NAMALWA (cell line): ENCODE results near the gene JUN.
"Not testable (repeated sequence)": the region's sequence is repeated elsewhere in the genome, so short reads cannot be mapped to it uniquely, and the experiment has no call there.

ENCODE experiments used
- DNase-seq: peaks from one replicate; pipeline ENCODE4 v3.0.0-alpha.2; 2015; ENCODE audit warnings: low spot score

JUN gene

GRCh38 chr1:58808077-58808476 is 24.2 kb upstream of the JUN start:
- DNase-seq = no peak

DNA sequence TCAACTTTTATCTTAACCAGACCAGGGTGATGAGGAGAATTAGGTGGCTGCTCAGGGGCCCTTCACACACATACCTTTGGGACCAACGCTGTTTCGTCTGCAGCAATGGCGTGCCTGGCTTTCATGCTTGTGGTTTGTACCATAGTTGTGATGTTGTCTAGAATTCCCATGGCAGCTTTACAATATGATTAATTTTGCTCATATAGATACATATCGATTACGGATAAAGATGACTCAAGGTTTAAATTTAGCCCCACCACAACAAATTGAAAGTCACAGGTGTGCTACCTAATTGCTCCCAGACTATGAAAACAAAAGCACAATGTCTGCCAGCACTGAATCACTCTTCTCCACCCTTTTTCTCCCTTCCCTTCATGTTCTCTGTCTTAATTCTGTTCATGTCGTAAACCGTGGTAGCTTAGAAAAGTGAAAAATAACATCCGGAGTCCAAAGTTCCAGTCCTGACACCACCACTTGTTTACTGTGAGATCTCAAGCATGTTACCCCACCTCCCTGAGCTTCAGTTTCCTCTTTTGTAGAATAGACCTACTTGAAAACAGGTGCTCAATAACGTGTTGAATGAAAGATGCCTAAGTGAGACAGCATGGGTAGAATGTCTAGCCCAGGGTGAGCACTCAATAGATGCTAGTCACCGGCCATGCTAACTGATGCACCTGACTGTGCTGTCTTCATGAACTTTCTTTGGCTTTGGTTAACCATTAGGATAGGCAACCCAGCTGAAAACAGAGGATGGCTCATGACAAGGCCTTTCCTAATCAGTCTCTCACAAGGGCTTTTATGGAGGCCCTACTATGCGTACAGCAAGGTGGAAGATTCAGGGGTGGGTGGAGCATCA is 22.1 kb upstream of the JUN start:
- no peak for DNase-seq

DNA sequence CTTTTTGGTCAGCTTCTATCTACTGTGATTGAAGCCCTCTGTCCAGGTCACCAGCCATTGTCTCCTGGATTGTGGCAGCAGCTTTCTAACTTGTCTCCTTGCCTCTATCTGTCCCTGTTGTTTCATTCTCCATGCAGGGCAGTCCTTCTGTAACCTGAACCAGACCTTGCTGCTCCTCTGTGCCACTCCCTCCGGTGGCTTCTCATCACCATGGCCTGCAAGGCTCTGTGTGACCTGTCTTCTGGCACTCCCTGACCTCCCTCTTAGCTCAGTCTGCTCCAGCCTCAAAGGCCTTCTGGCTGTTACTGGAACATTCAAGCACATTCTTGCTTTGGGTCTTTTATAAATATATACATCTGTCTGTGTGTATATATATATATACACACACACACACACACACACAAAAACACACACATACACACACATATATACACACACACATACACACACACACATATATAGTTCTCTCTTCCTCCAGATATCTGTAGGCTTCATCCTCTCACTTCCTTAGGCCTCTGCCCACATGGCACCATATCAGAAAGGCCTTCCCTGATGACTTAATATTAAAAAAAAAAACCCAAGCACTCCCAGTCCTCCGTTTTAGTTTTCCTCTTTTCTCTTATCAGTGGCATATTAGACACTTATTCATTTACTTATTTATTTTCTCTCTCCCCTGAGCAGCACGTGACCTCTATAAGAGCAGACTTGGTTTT is 21.2 kb upstream of the JUN start:
- DNase-seq = no peak

GRCh38 chr1:58803858-58804257 is 20.0 kb upstream of the JUN start:
- DNase-seq = no peak

DNA sequence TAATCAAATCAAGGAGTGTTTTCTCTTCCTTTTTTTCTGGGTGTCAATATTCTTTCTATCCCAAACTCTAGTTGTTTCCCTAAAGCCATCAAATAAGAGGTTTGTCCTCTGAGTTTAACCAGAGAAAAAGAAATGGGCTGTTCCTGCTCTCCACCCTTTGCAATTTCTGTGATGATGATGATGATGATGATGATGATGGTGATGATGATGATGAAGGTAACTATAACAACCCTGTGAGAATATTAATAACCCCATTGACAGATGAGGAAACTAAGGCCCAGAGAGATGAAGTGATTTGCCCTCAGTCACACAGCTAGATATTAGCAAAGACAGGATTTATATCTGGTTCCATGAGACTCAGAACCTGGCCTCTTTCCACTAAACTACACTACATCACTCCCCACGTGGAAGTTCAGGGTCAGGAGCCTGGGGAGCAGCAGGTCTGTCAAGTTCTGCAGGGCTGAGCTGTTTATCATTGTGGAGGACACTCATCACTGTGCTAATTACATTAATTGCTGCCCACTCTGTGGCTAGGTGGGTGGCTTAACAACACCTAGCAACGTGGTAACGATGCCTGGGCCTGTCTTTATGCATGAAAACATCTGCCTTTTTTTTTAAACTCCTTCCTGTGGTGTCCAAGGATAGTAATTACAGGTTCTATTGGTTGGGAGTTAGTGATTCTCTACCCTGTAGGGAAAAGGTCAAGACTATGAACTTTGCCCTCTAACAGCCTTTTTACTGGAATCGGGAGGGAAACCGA is 19.0 kb upstream of the JUN start:
- DNase-seq = no peak

DNA sequence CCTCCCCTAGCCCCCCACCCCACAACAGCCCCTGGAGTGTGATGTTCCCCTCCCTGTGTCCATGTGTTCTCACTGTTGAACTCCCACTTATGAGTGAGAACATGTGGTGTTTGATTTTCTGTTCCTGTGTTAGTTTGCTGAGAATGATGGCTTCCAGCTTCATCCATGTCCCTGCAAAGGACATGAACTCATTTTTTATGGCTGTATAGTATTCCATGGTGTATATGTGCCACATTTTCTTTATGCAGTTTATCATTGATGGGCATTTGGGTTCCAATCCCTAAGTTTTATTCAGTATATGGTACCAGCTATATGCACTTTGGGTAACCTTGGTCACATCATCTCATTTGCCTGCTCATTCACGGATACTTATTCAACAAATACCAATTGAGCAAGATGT is 17.4 kb upstream of the JUN start:
- DNase-seq = not testable (repeated sequence)

DNA sequence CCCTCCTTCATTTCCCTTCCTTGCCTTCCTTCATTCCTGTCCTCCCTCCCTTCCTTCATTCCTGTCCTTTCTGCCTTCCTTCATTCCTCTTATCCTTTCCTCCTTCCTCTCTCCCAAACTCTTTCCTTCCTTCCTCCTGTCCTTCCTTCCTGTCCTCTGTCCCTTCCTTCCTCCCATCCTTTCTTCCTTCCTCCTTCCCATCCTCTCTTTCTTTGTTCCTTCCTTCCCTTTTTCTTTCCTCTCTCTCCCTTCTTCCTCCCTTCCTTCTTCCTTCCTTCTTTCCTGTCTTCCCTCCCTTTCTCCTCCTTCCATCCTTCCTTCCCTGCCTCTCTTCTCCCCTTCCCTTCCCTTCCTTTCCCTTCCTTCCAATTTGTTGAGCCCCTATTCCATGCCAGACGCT is 15.8 kb upstream of the JUN start:
- no peak for DNase-seq

DNA sequence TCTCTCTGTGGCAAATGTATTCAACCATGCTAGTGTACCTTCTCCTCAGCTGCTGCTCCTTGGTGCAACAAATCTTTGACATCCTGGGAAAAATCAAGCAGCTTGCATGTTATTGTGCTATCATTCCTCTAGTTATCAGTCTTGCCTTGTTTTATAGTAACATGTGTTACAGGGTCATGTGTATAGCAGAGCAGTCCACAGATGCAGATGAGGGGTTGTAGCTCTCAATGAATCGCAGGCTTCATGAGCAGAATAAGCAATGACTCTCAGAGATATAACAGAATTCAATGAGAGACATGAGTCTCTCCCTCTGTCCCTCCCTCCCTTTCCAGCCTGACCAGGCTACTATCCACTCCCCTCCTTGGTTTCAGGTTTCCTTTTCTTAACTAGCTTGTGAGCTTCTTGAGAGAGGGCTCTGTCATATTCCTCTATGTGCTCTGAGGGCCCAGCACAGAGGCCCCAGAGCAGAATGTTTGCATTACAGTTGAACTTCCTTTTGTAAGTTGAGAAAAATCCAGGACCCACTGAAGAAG is 15.1 kb upstream of the JUN start:
- DNase-seq = no peak

GRCh38 chr1:58796416-58796815 is 12.6 kb upstream of the JUN start:
- DNase-seq = no peak

DNA sequence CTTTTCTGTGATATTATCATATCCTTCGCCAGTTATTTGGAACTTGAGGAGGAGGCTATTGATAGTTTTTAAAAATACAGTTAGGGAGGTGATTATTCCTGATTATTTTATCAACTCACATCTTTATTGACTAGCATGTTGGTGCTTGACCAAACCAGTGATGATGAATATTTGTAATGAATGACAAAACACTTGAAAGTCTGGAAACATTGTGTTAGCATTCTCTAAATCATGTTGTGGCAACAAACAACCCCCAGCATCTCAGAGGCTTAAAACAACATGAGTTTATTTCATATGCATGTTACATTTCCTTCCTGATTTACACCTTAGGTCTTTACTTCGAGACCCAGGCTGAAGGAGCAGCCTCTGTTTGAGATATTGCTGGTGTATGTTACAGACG is 10.7 kb upstream of the JUN start:
- DNase-seq = no peak

GRCh38 chr1:58792846-58793245 is 9.0 kb upstream of the JUN start:
- no peak for DNase-seq

DNA sequence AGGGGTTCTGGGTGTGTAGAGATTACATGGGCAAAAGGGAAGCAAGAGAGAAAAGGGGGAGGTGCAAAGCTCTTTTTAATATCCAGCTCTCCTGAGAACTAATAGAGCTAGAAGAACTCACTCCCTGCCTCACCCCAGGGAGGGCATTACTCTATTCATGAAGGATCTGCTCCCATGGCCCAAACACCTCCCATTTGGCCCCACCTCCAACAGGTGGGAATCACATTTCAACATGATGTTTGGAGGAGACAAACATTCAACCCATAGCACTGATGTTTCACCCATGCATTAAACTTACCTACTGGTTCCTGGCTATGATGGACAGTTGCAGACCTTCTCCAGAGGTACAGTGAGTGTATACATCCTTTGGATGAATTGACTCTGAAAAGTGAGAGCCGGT is 7.3 kb upstream of the JUN start:
- no peak for DNase-seq

GRCh38 chr1:58789996-58790660 is 6.3 kb upstream of the JUN start:
- DNase-seq = no peak

DNA sequence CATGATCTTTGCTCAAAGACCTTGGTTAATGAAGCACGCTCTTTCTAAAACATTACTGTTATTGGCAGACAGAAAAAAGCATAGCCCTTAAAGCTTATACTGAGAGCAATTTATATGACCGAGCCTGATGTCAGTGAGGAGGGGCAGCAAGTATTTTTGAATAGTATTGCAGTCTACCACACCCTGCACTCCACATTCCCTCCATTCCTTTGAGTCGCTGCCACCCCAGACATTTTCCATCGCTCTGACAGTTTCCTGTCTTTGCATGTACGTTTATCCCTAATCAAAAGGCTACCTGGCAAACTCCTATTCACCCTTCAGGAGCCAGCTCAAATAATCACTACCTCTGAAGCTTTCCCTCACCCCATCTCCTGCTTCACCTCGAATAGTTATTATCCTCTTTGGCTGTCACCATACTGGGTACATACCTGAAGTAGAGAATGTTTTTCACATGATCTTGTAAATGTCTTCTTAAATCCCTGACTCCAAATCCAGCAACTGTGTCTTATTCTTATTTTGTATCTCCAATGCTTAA is 5.5 kb upstream of the JUN start:
- no peak for DNase-seq

DNA sequence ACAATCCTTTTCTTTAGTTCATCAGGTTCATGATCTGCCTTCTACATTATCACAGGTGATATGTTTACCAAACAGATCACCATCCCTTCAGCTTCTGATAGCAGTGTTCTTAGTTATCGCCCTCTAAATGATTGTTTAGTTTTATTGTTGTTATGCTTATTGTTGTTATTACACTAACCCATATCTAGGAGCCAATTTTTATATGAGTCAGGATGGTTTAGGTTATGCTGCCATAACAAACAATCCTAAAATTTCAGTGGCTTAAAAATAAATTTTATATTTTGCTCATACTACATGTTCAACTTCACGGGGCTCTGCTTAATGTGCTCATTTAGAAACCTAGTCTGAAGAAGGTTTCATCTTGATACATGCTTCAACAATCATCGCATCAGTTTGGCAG is 4.4 kb upstream of the JUN start:
- DNase-seq = no peak

DNA sequence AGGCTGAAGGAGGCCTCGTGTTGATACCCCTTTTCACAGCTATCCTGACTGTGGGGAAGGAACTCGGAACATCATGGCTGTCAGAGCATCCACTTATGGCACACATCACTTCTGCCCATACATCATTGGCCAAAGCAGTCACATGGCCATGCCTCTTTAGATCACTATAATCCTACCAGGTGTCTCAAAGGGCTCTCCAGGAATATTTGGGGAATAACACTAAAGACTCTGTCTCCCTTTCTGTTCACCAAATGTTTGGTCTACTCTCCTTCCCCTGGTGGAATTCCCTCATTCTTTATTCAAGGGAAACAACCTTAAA is 3.0 kb upstream of the JUN start:
- no peak for DNase-seq

DNA sequence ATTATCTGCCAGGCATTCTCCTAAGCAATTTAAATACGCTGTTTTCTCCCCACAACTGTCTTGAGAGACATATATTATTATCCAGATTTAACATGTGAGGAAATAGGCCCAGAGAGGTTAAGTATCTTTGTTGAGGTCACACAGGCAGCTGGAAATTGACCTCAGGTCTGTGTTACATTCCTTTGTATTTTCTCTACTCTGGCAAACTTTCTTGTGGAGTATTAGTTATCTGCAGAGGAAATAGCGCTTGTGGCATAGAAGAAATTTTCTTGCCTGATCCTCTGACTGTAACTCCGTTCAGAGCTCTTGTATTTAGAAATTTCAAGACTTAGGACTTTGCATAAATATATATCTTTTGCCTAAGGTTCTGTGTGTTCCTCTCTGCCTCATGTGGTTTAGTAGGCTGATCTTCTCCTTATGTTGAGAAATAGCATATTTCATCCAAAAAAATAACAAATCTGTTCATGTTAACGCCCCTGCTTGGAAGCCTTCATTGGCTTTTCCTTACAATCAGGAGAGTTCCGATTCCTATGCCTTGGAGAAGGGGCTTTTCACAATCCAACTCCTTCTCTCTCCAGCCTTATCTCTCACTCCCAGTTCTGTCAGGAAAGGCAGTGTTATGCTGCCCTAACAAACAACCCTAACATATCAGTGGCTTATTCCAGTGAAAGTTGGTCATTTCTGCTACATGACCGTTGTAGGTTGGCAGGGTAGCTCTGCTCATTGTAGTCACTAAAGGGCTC is 2.5 kb upstream of the JUN start:
- DNase-seq = no peak

DNA sequence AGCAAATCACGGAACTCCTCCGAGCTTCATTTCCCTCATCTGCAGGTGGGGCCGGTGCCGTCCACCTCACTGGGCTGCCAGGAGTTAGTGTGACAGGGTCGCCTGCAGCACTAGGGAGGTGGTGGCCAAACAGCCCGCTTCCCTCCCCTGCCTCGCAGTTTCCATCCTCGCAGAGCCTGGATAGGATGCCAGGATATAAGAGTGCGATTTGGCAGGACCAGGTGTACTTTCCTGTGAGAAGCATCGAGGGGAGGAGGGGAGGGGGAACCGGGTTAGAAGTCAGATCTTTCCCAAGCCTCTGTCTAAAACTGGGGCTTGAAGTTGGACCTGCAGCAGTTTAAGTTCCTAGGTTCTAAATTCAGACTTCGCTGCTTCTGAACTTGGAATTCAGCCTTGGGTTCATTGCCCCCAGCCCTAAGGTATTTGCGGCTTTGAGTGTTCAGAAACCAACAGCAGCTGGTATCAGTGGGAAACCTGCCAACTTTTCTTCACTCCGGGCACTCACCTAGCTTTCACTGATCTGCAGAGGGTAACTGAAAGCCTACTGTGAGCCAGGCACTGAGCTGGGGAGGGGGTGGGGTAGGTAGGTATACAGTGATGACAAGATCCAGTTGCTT is 1.7 kb upstream of the JUN start:
- DNase-seq = peak; percentile 66

- DNase-seq = peak; percentile 81
Measured at GRCh38 chr1:58784758-58785441, 1.1 kb upstream of the JUN start.
